Stomach (tissue), 4 donors: Measurements from ENCODE around the gene FLRT2.

Source experiments
- CTCF ChIP-seq, 7 experiments: fragments of 450-650 bp in 4 of 7; fragments of 200-600 bp in 3 of 7; sonication (generic) in 3 of 7; IDR thresholded peaks; one replicate each; pipeline ENCODE4 v1.5.1; 2016 to 2019; ENCODE audit warnings: antibody characterized with exemption in 7 of 7, control low read depth in 2 of 7, mild to moderate bottlenecking in 1 of 7
- EP300 ChIP-seq: sonication (generic); formaldehyde crosslinking; IDR thresholded peaks from one replicate; pipeline ENCODE4 v1.6.1; 2017; ENCODE audit warnings: antibody characterized with exemption
- POLR2A ChIP-seq, 4 donors: fragments of 450-650 bp; IDR thresholded peaks; one replicate each; pipeline ENCODE4 v1.6.1; 2016; ENCODE audit warnings: antibody characterized with exemption in 4 of 4, control low read depth in 2 of 4, mild to moderate bottlenecking in 1 of 4, moderate library complexity in 1 of 4
- POLR2AphosphoS5 ChIP-seq, 3 donors: sonication (generic); formaldehyde crosslinking; IDR thresholded peaks; one replicate each; pipeline ENCODE4 v1.6.1; 2016; ENCODE audit warnings: antibody characterized with exemption in 3 of 3

- TF ChIP-seq EP300 (no peak), CTCF (IDR thresholded peaks at IDR 0.05) (no peak), POLR2AphosphoS5 (IDR thresholded peaks at IDR 0.05) (no peak), POLR2A (IDR thresholded peaks at IDR 0.05) (no peak)
Measured at GRCh38 chr14:85675957-85676356, 146.0 kb downstream of the FLRT2 start.
